GM23338 (cell line): ENCODE measurements around the gene DLGAP5.

Source experiments
- EZH2 ChIP-seq: fragments of 200-600 bp; sonication (generic); IDR thresholded peaks from one replicate; pipeline ENCODE4 v1.8.0; 2017; ENCODE audit warnings: antibody characterized with exemption, mild to moderate bottlenecking, low read depth; ENCODE audit not compliant: unreplicated experiment
- EZH2phosphoT487 ChIP-seq: fragments of 200-600 bp; sonication (generic); IDR thresholded peaks from one replicate; pipeline ENCODE4 v1.8.1; 2018; ENCODE audit warnings: antibody characterized with exemption; ENCODE audit not compliant: unreplicated experiment
- POLR2AphosphoS5 ChIP-seq: IDR thresholded peaks from 2 replicates; pipeline ENCODE4 v1.6.1; 2016; ENCODE audit warnings: antibody characterized with exemption, low read depth
- STAT1 ChIP-seq: IDR thresholded peaks from one replicate; pipeline ENCODE4 v1.6.1; 2016; ENCODE audit warnings: antibody characterized with exemption; ENCODE audit not compliant: unreplicated experiment
- TF ChIP-seq, protein P1 (sequence below), 2 experiments: fragments of 200-600 bp in 1 of 2; sonication (generic) in 1 of 2; conservative IDR thresholded peaks; 2 replicates each; pipeline versions ENCODE4 v1.5.1 to v1.6.1; 2016 to 2017; ENCODE audit warnings: antibody characterized with exemption in 2 of 2, low read depth in 2 of 2, mild to moderate bottlenecking in 2 of 2, moderate library complexity in 1 of 2
- TF ChIP-seq, protein P2 (sequence below): IDR thresholded peaks from one replicate; pipeline ENCODE4 v1.6.1; 2018; ENCODE audit warnings: antibody characterized with exemption; ENCODE audit not compliant: unreplicated experiment
- TF ChIP-seq, protein P3 (sequence below): fragments of 250-450 bp; sonication (Bioruptor Pico); IDR thresholded peaks from 2 replicates; pipeline ENCODE4 v1.5.0; 2020; ENCODE audit warnings: mild to moderate bottlenecking, moderate library complexity

- TF ChIP-seq EZH2: no peak
- no peak for TF ChIP-seq POLR2AphosphoS5
- TF ChIP-seq, protein P1, sequence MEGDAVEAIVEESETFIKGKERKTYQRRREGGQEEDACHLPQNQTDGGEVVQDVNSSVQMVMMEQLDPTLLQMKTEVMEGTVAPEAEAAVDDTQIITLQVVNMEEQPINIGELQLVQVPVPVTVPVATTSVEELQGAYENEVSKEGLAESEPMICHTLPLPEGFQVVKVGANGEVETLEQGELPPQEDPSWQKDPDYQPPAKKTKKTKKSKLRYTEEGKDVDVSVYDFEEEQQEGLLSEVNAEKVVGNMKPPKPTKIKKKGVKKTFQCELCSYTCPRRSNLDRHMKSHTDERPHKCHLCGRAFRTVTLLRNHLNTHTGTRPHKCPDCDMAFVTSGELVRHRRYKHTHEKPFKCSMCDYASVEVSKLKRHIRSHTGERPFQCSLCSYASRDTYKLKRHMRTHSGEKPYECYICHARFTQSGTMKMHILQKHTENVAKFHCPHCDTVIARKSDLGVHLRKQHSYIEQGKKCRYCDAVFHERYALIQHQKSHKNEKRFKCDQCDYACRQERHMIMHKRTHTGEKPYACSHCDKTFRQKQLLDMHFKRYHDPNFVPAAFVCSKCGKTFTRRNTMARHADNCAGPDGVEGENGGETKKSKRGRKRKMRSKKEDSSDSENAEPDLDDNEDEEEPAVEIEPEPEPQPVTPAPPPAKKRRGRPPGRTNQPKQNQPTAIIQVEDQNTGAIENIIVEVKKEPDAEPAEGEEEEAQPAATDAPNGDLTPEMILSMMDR (conservative IDR thresholded peaks at IDR 0.05; ENCODE audit: low read depth in 2 of 2): no peak
- TF ChIP-seq, protein P2, sequence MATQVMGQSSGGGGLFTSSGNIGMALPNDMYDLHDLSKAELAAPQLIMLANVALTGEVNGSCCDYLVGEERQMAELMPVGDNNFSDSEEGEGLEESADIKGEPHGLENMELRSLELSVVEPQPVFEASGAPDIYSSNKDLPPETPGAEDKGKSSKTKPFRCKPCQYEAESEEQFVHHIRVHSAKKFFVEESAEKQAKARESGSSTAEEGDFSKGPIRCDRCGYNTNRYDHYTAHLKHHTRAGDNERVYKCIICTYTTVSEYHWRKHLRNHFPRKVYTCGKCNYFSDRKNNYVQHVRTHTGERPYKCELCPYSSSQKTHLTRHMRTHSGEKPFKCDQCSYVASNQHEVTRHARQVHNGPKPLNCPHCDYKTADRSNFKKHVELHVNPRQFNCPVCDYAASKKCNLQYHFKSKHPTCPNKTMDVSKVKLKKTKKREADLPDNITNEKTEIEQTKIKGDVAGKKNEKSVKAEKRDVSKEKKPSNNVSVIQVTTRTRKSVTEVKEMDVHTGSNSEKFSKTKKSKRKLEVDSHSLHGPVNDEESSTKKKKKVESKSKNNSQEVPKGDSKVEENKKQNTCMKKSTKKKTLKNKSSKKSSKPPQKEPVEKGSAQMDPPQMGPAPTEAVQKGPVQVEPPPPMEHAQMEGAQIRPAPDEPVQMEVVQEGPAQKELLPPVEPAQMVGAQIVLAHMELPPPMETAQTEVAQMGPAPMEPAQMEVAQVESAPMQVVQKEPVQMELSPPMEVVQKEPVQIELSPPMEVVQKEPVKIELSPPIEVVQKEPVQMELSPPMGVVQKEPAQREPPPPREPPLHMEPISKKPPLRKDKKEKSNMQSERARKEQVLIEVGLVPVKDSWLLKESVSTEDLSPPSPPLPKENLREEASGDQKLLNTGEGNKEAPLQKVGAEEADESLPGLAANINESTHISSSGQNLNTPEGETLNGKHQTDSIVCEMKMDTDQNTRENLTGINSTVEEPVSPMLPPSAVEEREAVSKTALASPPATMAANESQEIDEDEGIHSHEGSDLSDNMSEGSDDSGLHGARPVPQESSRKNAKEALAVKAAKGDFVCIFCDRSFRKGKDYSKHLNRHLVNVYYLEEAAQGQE: no peak
- no peak for TF ChIP-seq STAT1
- TF ChIP-seq, protein P3, sequence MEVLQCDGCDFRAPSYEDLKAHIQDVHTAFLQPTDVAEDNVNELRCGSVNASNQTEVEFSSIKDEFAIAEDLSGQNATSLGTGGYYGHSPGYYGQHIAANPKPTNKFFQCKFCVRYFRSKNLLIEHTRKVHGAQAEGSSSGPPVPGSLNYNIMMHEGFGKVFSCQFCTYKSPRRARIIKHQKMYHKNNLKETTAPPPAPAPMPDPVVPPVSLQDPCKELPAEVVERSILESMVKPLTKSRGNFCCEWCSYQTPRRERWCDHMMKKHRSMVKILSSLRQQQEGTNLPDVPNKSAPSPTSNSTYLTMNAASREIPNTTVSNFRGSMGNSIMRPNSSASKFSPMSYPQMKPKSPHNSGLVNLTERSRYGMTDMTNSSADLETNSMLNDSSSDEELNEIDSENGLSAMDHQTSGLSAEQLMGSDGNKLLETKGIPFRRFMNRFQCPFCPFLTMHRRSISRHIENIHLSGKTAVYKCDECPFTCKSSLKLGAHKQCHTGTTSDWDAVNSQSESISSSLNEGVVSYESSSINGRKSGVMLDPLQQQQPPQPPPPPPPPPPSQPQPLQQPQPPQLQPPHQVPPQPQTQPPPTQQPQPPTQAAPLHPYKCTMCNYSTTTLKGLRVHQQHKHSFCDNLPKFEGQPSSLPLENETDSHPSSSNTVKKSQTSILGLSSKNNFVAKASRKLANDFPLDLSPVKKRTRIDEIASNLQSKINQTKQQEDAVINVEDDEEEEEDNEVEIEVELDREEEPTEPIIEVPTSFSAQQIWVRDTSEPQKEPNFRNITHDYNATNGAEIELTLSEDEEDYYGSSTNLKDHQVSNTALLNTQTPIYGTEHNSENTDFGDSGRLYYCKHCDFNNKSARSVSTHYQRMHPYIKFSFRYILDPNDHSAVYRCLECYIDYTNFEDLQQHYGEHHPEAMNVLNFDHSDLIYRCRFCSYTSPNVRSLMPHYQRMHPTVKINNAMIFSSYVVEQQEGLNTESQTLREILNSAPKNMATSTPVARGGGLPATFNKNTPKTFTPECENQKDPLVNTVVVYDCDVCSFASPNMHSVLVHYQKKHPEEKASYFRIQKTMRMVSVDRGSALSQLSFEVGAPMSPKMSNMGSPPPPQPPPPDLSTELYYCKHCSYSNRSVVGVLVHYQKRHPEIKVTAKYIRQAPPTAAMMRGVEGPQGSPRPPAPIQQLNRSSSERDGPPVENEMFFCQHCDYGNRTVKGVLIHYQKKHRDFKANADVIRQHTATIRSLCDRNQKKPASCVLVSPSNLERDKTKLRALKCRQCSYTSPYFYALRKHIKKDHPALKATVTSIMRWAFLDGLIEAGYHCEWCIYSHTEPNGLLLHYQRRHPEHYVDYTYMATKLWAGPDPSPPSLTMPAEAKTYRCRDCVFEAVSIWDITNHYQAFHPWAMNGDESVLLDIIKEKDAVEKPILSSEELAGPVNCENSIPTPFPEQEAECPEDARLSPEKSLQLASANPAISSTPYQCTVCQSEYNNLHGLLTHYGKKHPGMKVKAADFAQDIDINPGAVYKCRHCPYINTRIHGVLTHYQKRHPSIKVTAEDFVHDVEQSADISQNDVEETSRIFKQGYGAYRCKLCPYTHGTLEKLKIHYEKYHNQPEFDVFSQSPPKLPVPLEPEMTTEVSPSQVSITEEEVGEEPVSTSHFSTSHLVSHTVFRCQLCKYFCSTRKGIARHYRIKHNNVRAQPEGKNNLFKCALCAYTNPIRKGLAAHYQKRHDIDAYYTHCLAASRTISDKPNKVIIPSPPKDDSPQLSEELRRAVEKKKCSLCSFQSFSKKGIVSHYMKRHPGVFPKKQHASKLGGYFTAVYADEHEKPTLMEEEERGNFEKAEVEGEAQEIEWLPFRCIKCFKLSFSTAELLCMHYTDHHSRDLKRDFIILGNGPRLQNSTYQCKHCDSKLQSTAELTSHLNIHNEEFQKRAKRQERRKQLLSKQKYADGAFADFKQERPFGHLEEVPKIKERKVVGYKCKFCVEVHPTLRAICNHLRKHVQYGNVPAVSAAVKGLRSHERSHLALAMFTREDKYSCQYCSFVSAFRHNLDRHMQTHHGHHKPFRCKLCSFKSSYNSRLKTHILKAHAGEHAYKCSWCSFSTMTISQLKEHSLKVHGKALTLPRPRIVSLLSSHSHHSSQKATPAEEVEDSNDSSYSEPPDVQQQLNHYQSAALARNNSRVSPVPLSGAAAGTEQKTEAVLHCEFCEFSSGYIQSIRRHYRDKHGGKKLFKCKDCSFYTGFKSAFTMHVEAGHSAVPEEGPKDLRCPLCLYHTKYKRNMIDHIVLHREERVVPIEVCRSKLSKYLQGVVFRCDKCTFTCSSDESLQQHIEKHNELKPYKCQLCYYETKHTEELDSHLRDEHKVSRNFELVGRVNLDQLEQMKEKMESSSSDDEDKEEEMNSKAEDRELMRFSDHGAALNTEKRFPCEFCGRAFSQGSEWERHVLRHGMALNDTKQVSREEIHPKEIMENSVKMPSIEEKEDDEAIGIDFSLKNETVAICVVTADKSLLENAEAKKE (CRISPR knock-in tag): no peak
- no peak for TF ChIP-seq EZH2phosphoT487
Observed at GRCh38 chr14:55121628-55122439, 69.6 kb downstream of the DLGAP5 start.
